Smooth muscle cell (in vitro differentiated cells): ENCODE data around the gene SH3PXD2B. TPM values are rescaled to one million over a fixed set of nuclear protein-coding genes. Genes with fewer than 3 reads are reported as not detected.

Source experiments
- DNase-seq: peaks from one replicate; lab custom pipeline; 2025; ENCODE audit not compliant: unreplicated experiment; lab: John Stamatoyannopoulos, UW
- H2AFZ ChIP-seq: fragments of 200-600 bp; sonication (generic); 2 replicates; pipeline ENCODE4 v1.6.0; 2016; ENCODE audit warnings: antibody characterized with exemption, low read depth, mild to moderate bottlenecking
- H3F3A ChIP-seq: fragments of 200-600 bp; sonication (generic); 2 replicates; pipeline ENCODE4 v1.6.0; 2017; ENCODE audit warnings: antibody characterized with exemption, low read depth
- H3K27ac ChIP-seq: fragments of 200-600 bp; sonication (generic); 2 replicates; pipeline ENCODE4 v1.5.1; 2016; ENCODE audit warnings: low read depth, mild to moderate bottlenecking
- H3K27me3 ChIP-seq: fragments of 200-600 bp; sonication (generic); 2 replicates; pipeline ENCODE4 v1.6.1; 2016; ENCODE audit warnings: low read depth, mild to moderate bottlenecking
- H3K36me3 ChIP-seq: fragments of 200-600 bp; sonication (generic); 2 replicates; pipeline ENCODE4 v1.5.1; 2016; ENCODE audit warnings: low read depth
- H3K4me1 ChIP-seq: fragments of 200-600 bp; sonication (generic); 2 replicates; pipeline ENCODE4 v1.5.1; 2016; ENCODE audit warnings: low read depth
- H3K4me2 ChIP-seq: fragments of 200-600 bp; sonication (generic); 2 replicates; pipeline ENCODE4 v1.6.0; 2016; ENCODE audit warnings: mild to moderate bottlenecking
- H3K4me3 ChIP-seq: fragments of 200-600 bp; sonication (generic); 2 replicates; pipeline ENCODE4 v1.5.1; 2016; ENCODE audit warnings: mild to moderate bottlenecking
- H3K79me2 ChIP-seq: fragments of 200-600 bp; sonication (generic); 2 replicates; pipeline ENCODE4 v1.6.0; 2016; ENCODE audit warnings: low read depth, mild to moderate bottlenecking
- H3K9ac ChIP-seq: fragments of 200-600 bp; sonication (generic); 2 replicates; pipeline ENCODE4 v1.6.0; 2016; ENCODE audit warnings: low read depth
- H3K9me3 ChIP-seq: fragments of 200-600 bp; sonication (generic); replicated peaks from 2 replicates; pipeline ENCODE4 v1.5.1; 2016; ENCODE audit warnings: low read depth
- H4K20me1 ChIP-seq: fragments of 200-600 bp; sonication (generic); 2 replicates; pipeline ENCODE4 v1.6.0; 2016; ENCODE audit warnings: low read depth
- CTCF ChIP-seq: fragments of 200-600 bp; sonication (generic); IDR thresholded peaks from 2 replicates; pipeline ENCODE4 v1.5.1; 2017; ENCODE audit warnings: borderline replicate concordance, mild to moderate bottlenecking, antibody characterized with exemption; ENCODE audit not compliant: insufficient read depth, poor library complexity, severe bottlenecking
- WGBS: methylation state at CpG from one replicate; pipeline ENCODE4 v1.1.7; 2016; ENCODE audit warnings: low lambda C conversion rate; 5-methylcytosine and 5-hydroxymethylcytosine counted together
- polyA plus RNA-seq: library from polyadenylated mRNA; unstranded; fragments of >200 nt; fragmentation: Nextera tagmentation; extraction: Ambion mirVana; gene quantifications from 2 replicates; pipeline ENCODE4 v1.2.1, GENCODE V29; 2016
- total RNA-seq: library from RNA; depleted of rRNA; stranded (reverse); fragments of >200 nt; gene quantifications from 2 replicates; pipeline ENCODE4 v1.2.3, GENCODE V29; 2014

SH3PXD2B gene
- total and polyA plus RNA-seq, 2 experiments from 2014 or later: 36.5 to 39.4 TPM

- H3K27ac ChIP-seq: peak overlapping the region; percentile 89
- peaks cover 8% of the 10 kb centered on the region for H3K4me1 ChIP-seq
- no peaks in the 10 kb centered on the region for H3K36me3 ChIP-seq
- WGBS: 32% methylated on average over 13 of the region's 13 CpGs
- H3K4me3 ChIP-seq: no peak overlapping the region
- no peaks in the 10 kb centered on the region for H3K27me3 ChIP-seq
- peaks cover 8% of the 10 kb centered on the region for H3F3A ChIP-seq
- H3K79me2 ChIP-seq: no peaks in the 10 kb centered on the region
- H3K9me3 ChIP-seq: no peaks in the 10 kb centered on the region
- peak overlapping the region; percentile 44 for H3K9ac ChIP-seq
- H2AFZ ChIP-seq: no peak overlapping the region
- TF ChIP-seq CTCF: no peak
- DNase-seq: no peak
- H4K20me1 ChIP-seq: peaks cover 41% of the 10 kb centered on the region
- peak overlapping the region; percentile 32 for H3K4me2 ChIP-seq
Measured at GRCh38 chr5:172412724-172413286, 41.5 kb downstream of the SH3PXD2B start.

- DNase-seq: no peak
- H3K9me3 ChIP-seq: no peaks in the 10 kb centered on the region
- 60% methylated on average over 7 of the region's 7 CpGs for WGBS
- no peak for TF ChIP-seq CTCF
- H3K36me3 ChIP-seq: no peaks in the 10 kb centered on the region
- peaks cover 8% of the 10 kb centered on the region for H3K4me1 ChIP-seq
- no peaks in the 10 kb centered on the region for H3K27me3 ChIP-seq
- peak overlapping the region; percentile 32 for H3K4me2 ChIP-seq
- peak overlapping the region; percentile 89 for H3K27ac ChIP-seq
- peaks cover 5% of the 10 kb centered on the region for H3K79me2 ChIP-seq
- H3K9ac ChIP-seq: no peak overlapping the region
- H4K20me1 ChIP-seq: peaks cover 49% of the 10 kb centered on the region
- H3F3A ChIP-seq: peaks cover 8% of the 10 kb centered on the region
- no peak overlapping the region for H2AFZ ChIP-seq
- H3K4me3 ChIP-seq: no peak overlapping the region
Measured at GRCh38 chr5:172411484-172412072, 42.7 kb downstream of the SH3PXD2B start.

DNA sequence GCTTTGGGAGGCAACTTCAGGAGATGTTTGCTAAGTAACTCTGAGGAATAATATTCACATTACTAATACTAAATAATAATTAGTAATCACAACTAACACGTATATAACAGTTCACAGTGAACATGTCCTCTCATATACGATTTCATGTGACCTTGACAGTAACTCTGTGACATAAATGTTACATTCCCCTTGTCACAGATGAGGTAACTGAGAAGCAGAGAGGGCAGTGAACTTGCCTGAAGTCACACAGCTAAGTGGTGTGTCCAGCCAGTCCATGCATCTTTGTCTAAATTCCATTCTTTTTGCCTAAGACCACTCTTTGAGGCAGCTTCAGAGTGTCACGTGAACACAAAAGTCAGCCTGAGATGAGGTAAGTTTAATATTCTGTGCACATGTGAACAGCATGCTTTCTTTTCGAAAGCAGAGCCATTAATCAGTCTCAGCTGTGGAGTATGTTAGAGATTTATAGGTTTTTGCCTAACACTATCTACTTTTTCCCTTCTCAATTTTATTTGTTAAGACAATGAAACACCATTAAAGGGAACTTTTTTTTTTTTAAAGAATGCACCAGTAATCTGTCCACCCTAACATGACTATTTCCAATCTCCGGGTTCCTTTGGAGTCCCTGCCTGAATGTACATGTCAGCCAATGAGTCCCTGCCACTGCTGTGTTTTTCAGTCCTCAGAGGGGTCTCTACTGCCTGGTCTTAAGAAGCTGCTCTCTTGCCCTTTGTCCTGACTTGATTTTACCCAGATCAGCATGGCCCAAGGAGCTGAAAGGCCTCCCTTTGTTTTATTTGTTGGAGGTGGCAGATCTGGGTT is 43.5 kb downstream of the SH3PXD2B start:
- H3F3A ChIP-seq: peaks cover 8% of the 10 kb centered on the region
- DNase-seq: no peak
- H3K4me2 ChIP-seq: no peak overlapping the region
- no peaks in the 10 kb centered on the region for H3K27me3 ChIP-seq
- H3K4me3 ChIP-seq: no peak overlapping the region
- peak overlapping the region; percentile 89 for H3K27ac ChIP-seq
- peaks cover 8% of the 10 kb centered on the region for H3K4me1 ChIP-seq
- no peaks in the 10 kb centered on the region for H3K9me3 ChIP-seq
- WGBS: 78% methylated on average over 5 of the region's 5 CpGs
- no peaks in the 10 kb centered on the region for H3K36me3 ChIP-seq
- H3K79me2 ChIP-seq: peaks cover 9% of the 10 kb centered on the region
- no peak overlapping the region for H3K9ac ChIP-seq
- peaks cover 54% of the 10 kb centered on the region for H4K20me1 ChIP-seq
- no peak overlapping the region for H2AFZ ChIP-seq
- TF ChIP-seq CTCF: no peak
